ENCODE results near the gene CYP2W1. TPM values are rescaled to one million over a fixed set of nuclear protein-coding genes. Genes with fewer than 3 reads are reported as not detected.
A peak's percentile ranks its signal among the peaks of the same experiment; 100 is the strongest.

CYP2W1 gene
- total and polyA plus RNA-seq, 4 donors: 0.05 to 8.1 TPM; not detected in 2

GRCh38 chr7:974172-974571, 8.8 kb upstream of the CYP2W1 start:
- peak overlapping the region; percentile 7 for H3K4me3 ChIP-seq
- H3K36me3 ChIP-seq (ENCODE audit: control insufficient read depth in 4 of 4, insufficient read depth in 4 of 4, low read length in 4 of 4): peaks cover 8 to 22% (median 15%) of the 10 kb centered on the region in 4 donors
- no peaks in the 10 kb centered on the region for H3K9me3 ChIP-seq (ENCODE audit: control insufficient read depth in 4 of 4, insufficient read depth in 3 of 4, low read length in 3 of 4)
- no peak for ATAC-seq (ENCODE audit: insufficient read depth, low FRiP score)
- WGBS, 2 donors: 27 to 37% methylated on average over 7 of the region's 7 CpGs
- H3K27me3 ChIP-seq (ENCODE audit: control insufficient read depth in 3 of 3, insufficient read depth in 3 of 3, low read length in 2 of 3): no peaks in the 10 kb centered on the region
- H3K27ac ChIP-seq (ENCODE audit: low read depth in 1 of 2, low read length in 1 of 2): no peak overlapping the region
- DNase-seq: no peak
- H3K4me1 ChIP-seq (ENCODE audit: control insufficient read depth in 5 of 5, insufficient read depth in 5 of 5, low read length in 5 of 5): peaks cover 0 to 35% (median 12%) of the 10 kb centered on the region in 5 donors
- H3K9ac ChIP-seq (ENCODE audit: insufficient read depth in 1 of 2, low read length in 2 of 2): peak overlapping the region in 1 of 2 donors; percentile 17
- no peak for TF ChIP-seq CTCF (IDR thresholded peaks at IDR 0.05; ENCODE audit: control extremely low read depth, extremely low read depth)

- Histone ChIP-seq H3K9me3 (ENCODE audit: control insufficient read depth in 4 of 4, insufficient read depth in 3 of 4, low read length in 3 of 4) (no peaks in the 10 kb centered on the region), H3K27ac (ENCODE audit: low read depth in 1 of 2, low read length in 1 of 2) (peak within 1 kb of the TSS; percentile 99 to 100), H3K27me3 (ENCODE audit: control insufficient read depth in 3 of 3, insufficient read depth in 3 of 3, low read length in 2 of 3) (no peaks in the 10 kb centered on the region), H3K4me3 (peak within 1 kb of the TSS; percentile 99), H3K4me1 (ENCODE audit: control insufficient read depth in 5 of 5, insufficient read depth in 5 of 5, low read length in 5 of 5) (peaks cover 0 to 35% (median 12%) of the 10 kb centered on the region in 5 donors), H3K36me3 (ENCODE audit: control insufficient read depth in 4 of 4, insufficient read depth in 4 of 4, low read length in 4 of 4) (peaks cover 6 to 16% (median 10%) of the 10 kb centered on the region in 4 donors), H3K9ac (ENCODE audit: insufficient read depth in 1 of 2, low read length in 2 of 2) (peak within 1 kb of the TSS; percentile 17 to 69)
- peak; percentile 98 for ATAC-seq (ENCODE audit: insufficient read depth, low FRiP score)
- WGBS, 2 donors: 0% methylated on average over 77 to 78 of the region's 78 CpGs
- TF ChIP-seq CTCF (IDR thresholded peaks at IDR 0.05; ENCODE audit: control extremely low read depth, extremely low read depth): no peak
- peak; percentile 88 to 94 (median 94) for DNase-seq
Observed at GRCh38 chr7:974820-975681, 7.9 kb upstream of the CYP2W1 start, which contains the start of gene COX19. Gene COX19, minus strand, starts transcription at chr7:975549. Its CDS starts 40 bp downstream, at chr7:975509.

- TF ChIP-seq CTCF (IDR thresholded peaks at IDR 0.05; ENCODE audit: control extremely low read depth, extremely low read depth): no peak
- no peak overlapping the region for H3K27ac ChIP-seq (ENCODE audit: low read depth in 1 of 2, low read length in 1 of 2)
- no peak overlapping the region for H3K9ac ChIP-seq (ENCODE audit: insufficient read depth in 1 of 2, low read length in 2 of 2)
- ATAC-seq (ENCODE audit: insufficient read depth, low FRiP score): no peak
- H3K4me1 ChIP-seq (ENCODE audit: control insufficient read depth in 5 of 5, insufficient read depth in 5 of 5, low read length in 5 of 5): peaks cover 0 to 35% (median 11%) of the 10 kb centered on the region in 5 donors
- H3K4me3 ChIP-seq: no peak overlapping the region
- no peaks in the 10 kb centered on the region for H3K27me3 ChIP-seq (ENCODE audit: control insufficient read depth in 3 of 3, insufficient read depth in 3 of 3, low read length in 2 of 3)
- no peak for DNase-seq
- WGBS, 2 donors: 47 to 59% methylated on average over 28 of the region's 28 CpGs
- no peaks in the 10 kb centered on the region for H3K9me3 ChIP-seq (ENCODE audit: control insufficient read depth in 4 of 4, insufficient read depth in 3 of 4, low read length in 3 of 4)
- peaks cover 4 to 14% (median 8%) of the 10 kb centered on the region in 4 donors for H3K36me3 ChIP-seq (ENCODE audit: control insufficient read depth in 4 of 4, insufficient read depth in 4 of 4, low read length in 4 of 4)
Observed at GRCh38 chr7:975702-976473, 7.1 kb upstream of the CYP2W1 start.
